Osteocyte (in vitro differentiated cells): ENCODE data around the gene MED31. TPM values are rescaled to one million over a fixed set of nuclear protein-coding genes. Genes with fewer than 3 reads are reported as not detected.
A peak's percentile ranks its signal among the peaks of the same experiment; 100 is the strongest.
"Not testable (repeated sequence)": the region's sequence is repeated elsewhere in the genome, so short reads cannot be mapped to it uniquely, and the experiment has no call there.

Source experiments
- DNase-seq: peaks from one replicate; pipeline ENCODE4 v3.0.0; 2021; ENCODE audit warnings: mixed read lengths; ENCODE audit not compliant: unreplicated experiment; ENCODE audit errors: extremely low spot score
- H3K27ac Mint-ChIP-seq: one replicate; pipeline ENCODE4 v1.8.0; 2021; ENCODE audit warnings: mild to moderate bottlenecking, mixed read lengths; ENCODE audit not compliant: unreplicated experiment
- H3K27me3 Mint-ChIP-seq: one replicate; pipeline ENCODE4 v1.8.0; 2021; ENCODE audit warnings: mixed read lengths; ENCODE audit not compliant: unreplicated experiment
- H3K36me3 Mint-ChIP-seq: one replicate; pipeline ENCODE4 v1.8.0; 2021; ENCODE audit warnings: mixed read lengths; ENCODE audit not compliant: unreplicated experiment
- H3K4me1 Mint-ChIP-seq: one replicate; pipeline ENCODE4 v1.8.0; 2021; ENCODE audit warnings: mixed read lengths; ENCODE audit not compliant: unreplicated experiment
- H3K4me3 Mint-ChIP-seq: one replicate; pipeline ENCODE4 v1.8.0; 2021; ENCODE audit warnings: mild to moderate bottlenecking, moderate library complexity, mixed read lengths; ENCODE audit not compliant: unreplicated experiment
- H3K9me3 Mint-ChIP-seq: one replicate; pipeline ENCODE4 v1.8.0; 2021; ENCODE audit warnings: mixed read lengths; ENCODE audit not compliant: unreplicated experiment
- total RNA-seq: library from RNA; stranded (reverse); gene quantifications from 2 replicates; pipeline ENCODE4 v1.2.1, GENCODE V29; 2021
- TF ChIP-seq, protein P1 (sequence below): fragments of 200-600 bp; sonication (generic); IDR thresholded peaks from 2 replicates; pipeline ENCODE4 v1.5.0; 2021; ENCODE audit warnings: antibody characterized with exemption, mild to moderate bottlenecking, moderate library complexity

MED31 gene
- total RNA-seq, 1 donor from 2014 or later: 17.4 TPM

DNA sequence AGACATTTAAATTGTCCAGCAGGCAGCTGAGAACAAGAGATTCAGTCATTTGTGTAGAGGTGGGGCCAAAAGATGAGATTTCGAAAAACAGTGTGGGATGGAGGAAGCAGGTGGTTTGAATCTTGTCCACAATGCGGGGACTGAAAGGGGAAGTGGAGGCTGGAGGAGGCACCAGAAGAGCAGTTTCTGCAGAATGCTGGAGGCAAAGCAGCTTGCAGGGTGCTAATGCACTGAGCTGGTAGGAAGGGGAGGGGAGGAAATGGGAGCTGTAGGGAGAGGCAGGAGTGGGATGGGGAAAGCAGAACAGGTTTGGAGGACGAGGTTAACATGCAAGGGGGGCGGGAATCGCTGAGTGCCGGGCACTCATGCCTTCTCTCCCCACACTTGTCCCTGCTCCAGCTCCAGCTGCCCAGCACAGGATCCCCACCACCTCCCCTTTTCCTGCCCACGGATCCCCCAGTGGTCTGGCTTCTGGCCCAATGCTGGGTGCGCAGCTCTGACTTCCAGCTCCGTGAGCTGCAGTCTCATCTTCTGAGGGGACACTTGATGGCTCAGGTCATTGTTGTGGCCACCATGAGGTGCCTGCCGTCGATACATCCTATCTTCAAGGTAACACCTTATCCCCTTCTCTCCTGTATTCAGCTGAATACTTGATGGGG lies 9.5 kb upstream of the MED31 start:
- Mint-ChIP-seq H3K27me3 (peaks cover 52% of the 10 kb centered on the region), H3K4me1 (peaks cover 6% of the 10 kb centered on the region)

GRCh38 chr17:6660101-6660500 lies 8.7 kb upstream of the MED31 start:
- Mint-ChIP-seq H3K4me1 (peaks cover 12% of the 10 kb centered on the region), H3K36me3 (peaks cover 3% of the 10 kb centered on the region), H3K27me3 (peaks cover 58% of the 10 kb centered on the region), H3K4me3 (no peak overlapping the region), H3K27ac (no peak overlapping the region), H3K9me3 (no peaks in the 10 kb centered on the region)
- no peak for DNase-seq
- TF ChIP-seq, protein P1, sequence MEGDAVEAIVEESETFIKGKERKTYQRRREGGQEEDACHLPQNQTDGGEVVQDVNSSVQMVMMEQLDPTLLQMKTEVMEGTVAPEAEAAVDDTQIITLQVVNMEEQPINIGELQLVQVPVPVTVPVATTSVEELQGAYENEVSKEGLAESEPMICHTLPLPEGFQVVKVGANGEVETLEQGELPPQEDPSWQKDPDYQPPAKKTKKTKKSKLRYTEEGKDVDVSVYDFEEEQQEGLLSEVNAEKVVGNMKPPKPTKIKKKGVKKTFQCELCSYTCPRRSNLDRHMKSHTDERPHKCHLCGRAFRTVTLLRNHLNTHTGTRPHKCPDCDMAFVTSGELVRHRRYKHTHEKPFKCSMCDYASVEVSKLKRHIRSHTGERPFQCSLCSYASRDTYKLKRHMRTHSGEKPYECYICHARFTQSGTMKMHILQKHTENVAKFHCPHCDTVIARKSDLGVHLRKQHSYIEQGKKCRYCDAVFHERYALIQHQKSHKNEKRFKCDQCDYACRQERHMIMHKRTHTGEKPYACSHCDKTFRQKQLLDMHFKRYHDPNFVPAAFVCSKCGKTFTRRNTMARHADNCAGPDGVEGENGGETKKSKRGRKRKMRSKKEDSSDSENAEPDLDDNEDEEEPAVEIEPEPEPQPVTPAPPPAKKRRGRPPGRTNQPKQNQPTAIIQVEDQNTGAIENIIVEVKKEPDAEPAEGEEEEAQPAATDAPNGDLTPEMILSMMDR: no peak

More for the DNA sequence above, 9.5 kb upstream of the MED31 start:
- Mint-ChIP-seq H3K36me3 (peaks cover 3% of the 10 kb centered on the region), H3K4me3 (no peak overlapping the region), H3K27ac (no peak overlapping the region), H3K9me3 (no peaks in the 10 kb centered on the region)
- no peak for DNase-seq
- TF ChIP-seq, protein P1: no peak

DNA sequence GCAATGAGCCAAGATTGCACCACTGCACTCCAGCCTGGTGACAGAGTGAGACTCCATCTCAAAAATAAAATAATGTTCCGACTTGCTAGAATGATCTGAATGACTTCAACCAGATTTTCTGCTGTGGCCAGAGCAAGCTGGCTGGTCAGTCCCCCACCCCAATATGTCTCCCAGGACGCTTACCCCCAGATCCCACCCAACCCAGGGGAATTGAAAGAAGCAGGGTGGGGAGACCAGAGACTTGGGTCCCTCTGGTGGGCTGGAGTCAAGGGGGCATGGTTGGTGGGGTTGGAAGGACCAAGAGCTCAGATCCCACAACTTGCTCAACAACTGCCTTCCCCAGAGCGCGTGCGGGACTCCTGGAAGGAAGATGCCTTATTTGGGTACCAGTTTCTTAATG lies 7.0 kb upstream of the MED31 start:
- not testable (repeated sequence) for H3K27ac Mint-ChIP-seq, H3K36me3 Mint-ChIP-seq, H3K9me3 Mint-ChIP-seq, H3K4me3 Mint-ChIP-seq
- Mint-ChIP-seq H3K4me1 (peaks cover 19% of the 10 kb centered on the region), H3K27me3 (peaks cover 68% of the 10 kb centered on the region)
- peak; percentile 63 for DNase-seq

DNA sequence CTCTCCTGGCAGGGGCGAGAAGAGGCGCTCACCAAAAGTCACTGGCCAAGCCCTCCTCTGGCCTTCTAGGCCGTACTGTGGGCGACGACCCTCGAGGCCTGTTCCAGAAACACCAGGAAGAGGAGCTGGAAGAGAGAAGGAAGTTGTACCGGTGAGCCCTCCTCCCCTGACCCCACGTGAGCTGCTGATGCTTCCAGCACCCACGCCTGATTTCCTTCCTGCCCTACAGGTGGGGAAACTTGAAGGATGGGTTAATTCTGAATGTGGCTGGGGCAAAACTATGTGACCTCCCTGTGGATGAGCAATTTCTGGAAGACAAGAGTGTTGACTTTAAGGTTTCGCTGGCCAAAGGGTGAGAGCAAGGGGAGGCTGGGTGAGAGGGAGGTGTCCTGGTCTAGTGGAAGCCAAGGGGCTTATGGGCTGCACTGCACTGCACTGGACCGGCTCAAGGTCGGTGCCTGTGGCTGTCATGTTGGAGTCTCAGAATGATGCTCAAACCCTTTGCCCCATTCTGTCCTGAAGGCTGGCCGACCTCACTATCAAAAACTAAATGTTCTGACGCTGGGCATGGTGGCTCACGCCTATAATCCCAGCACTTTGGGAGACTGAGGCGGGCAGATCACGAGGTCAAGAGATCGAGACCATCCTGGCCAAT lies 6.4 kb upstream of the MED31 start:
- Mint-ChIP-seq H3K27me3 (peaks cover 69% of the 10 kb centered on the region), H3K27ac (no peak overlapping the region), H3K4me3 (no peak overlapping the region), H3K36me3 (peaks cover 8% of the 10 kb centered on the region), H3K9me3 (peaks cover 4% of the 10 kb centered on the region), H3K4me1 (peaks cover 26% of the 10 kb centered on the region)
- DNase-seq: peak; percentile 56
- TF ChIP-seq, protein P1: no peak

DNA sequence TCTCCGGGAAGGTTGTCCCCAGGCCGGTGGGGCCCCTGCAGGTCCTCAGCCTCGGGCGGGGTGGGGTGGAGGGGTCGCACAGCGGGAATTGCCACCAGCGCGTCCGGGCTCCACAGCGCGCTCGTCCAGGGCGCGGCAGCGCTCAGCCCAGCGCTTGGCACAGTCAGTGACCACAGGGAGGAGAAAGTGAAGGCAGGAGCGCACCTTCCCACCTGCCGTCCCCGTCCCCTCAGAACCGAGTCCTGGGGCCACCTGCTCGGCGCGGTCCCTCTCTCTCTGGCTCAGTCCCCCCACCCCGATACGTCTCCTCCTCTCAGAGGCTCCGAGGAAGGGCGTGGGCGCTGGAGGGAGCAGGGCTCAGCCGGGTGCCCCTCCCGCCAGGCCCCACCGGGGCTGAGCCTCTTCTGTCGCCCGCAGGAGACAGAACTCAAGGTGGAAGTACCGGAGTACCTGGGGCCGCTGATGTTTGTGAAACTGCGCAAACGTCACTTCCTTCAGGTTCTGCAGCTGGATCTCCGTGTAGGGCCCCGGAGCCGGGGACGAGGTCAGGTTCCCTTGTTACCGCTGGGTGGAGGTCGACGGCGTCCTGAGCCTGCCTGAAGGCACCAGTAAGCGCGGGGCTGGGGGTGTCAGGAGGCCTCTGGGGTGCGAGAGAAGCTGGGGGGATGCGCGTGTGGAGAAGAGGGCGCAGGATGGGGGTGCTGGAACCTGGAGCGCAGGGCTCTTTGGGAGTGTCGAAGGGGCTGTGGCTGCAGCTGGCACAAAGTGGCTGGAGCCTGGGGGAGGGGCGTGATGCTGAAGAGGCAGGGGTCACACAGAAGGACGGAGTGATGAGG lies 5.6 kb upstream of the MED31 start:
- Mint-ChIP-seq H3K4me1 (peaks cover 32% of the 10 kb centered on the region), H3K4me3 (peak overlapping the region; percentile 38), H3K27me3 (peaks cover 61% of the 10 kb centered on the region)
- H3K36me3 Mint-ChIP-seq, DNase-seq, H3K9me3 Mint-ChIP-seq, H3K27ac Mint-ChIP-seq: not testable (repeated sequence)

- Mint-ChIP-seq H3K4me1 (peaks cover 32% of the 10 kb centered on the region), H3K4me3 (peak overlapping the region; percentile 72), H3K27me3 (peaks cover 52% of the 10 kb centered on the region)
- not testable (repeated sequence) for H3K27ac Mint-ChIP-seq, H3K9me3 Mint-ChIP-seq, DNase-seq, H3K36me3 Mint-ChIP-seq
Observed at GRCh38 chr17:6655732-6656361, 4.4 kb upstream of the MED31 start.
